WTC11 (cell line): ENCODE results near the gene PTPRJ. TPM values are rescaled to one million over a fixed set of nuclear protein-coding genes. Genes with fewer than 3 reads are reported as not detected.

ENCODE experiments used
- ATAC-seq: fragments of 200-7000 bp; cut with Tn5 transposase; 2 replicates; pipeline ENCODE4 v1.10.0; 2021; ENCODE audit warnings: mild to moderate bottlenecking, moderate library complexity
- CTCF ChIA-PET: fragments of 300-600 bp; sonication (Branson Sonifier 250); formaldehyde crosslinking; loops from one replicate; lab custom pipeline; 2021; ENCODE audit warnings: antibody characterized with exemption; lab: Charles Lee
- POLR2A ChIA-PET: fragments of 350-600 bp; sonication (Branson Sonifier 250); formaldehyde crosslinking; loops from one replicate; lab custom pipeline; 2021; ENCODE audit warnings: antibody characterized with exemption; lab: Charles Lee
- DNase-seq: peaks from one replicate; pipeline ENCODE4 v3.0.0; 2021; ENCODE audit warnings: low spot score
- H3K27ac Mint-ChIP-seq: 2 replicates; pipeline ENCODE4 v1.8.0; 2021; ENCODE audit warnings: mixed read lengths
- H3K27me3 Mint-ChIP-seq: 2 replicates; pipeline ENCODE4 v1.8.0; 2021; ENCODE audit warnings: low read depth, mild to moderate bottlenecking, moderate library complexity, mixed read lengths
- H3K36me3 Mint-ChIP-seq: 2 replicates; pipeline ENCODE4 v1.8.0; 2021; ENCODE audit warnings: mixed read lengths
- H3K4me1 Mint-ChIP-seq: 2 replicates; pipeline ENCODE4 v1.8.0; 2022; ENCODE audit warnings: mixed read lengths
- H3K4me3 Mint-ChIP-seq: 2 replicates; pipeline ENCODE4 v1.8.0; 2021; ENCODE audit warnings: mild to moderate bottlenecking, moderate library complexity, mixed read lengths
- H3K9me3 Mint-ChIP-seq: 2 replicates; pipeline ENCODE4 v1.8.0; 2021; ENCODE audit warnings: mixed read lengths
- ARID4B ChIP-seq: sonication (generic); formaldehyde crosslinking; IDR thresholded peaks from 2 replicates; pipeline ENCODE4 v1.8.0; 2023; ENCODE audit warnings: missing genetic modification reagents, mild to moderate bottlenecking, borderline replicate concordance
- ATF1 ChIP-seq: sonication (generic); formaldehyde crosslinking; IDR thresholded peaks from 2 replicates; pipeline ENCODE4 v1.8.1; 2023; ENCODE audit warnings: mild to moderate bottlenecking, moderate library complexity, missing genetic modification reagents
- FOXP4 ChIP-seq: sonication (generic); formaldehyde crosslinking; IDR thresholded peaks from 2 replicates; pipeline ENCODE4 v1.8.0; 2022; ENCODE audit warnings: mild to moderate bottlenecking, missing genetic modification reagents
- GABPB1 ChIP-seq: sonication (generic); formaldehyde crosslinking; IDR thresholded peaks from 2 replicates; pipeline ENCODE4 v1.8.1; 2023; ENCODE audit warnings: mild to moderate bottlenecking, missing genetic modification reagents
- GTF2I ChIP-seq: fragments of 250-450 bp; sonication (Bioruptor Pico); conservative IDR thresholded peaks from 2 replicates; pipeline ENCODE4 v1.4.0; 2021; ENCODE audit warnings: mild to moderate bottlenecking
- MAX ChIP-seq: sonication (generic); formaldehyde crosslinking; IDR thresholded peaks from 2 replicates; pipeline ENCODE4 v1.8.0; 2022; ENCODE audit warnings: mild to moderate bottlenecking, missing genetic modification reagents
- NFYB ChIP-seq: sonication (generic); formaldehyde crosslinking; conservative IDR thresholded peaks from 2 replicates; pipeline ENCODE4 v1.8.0; 2022; ENCODE audit warnings: low read depth, missing genetic modification reagents
- TEAD1 ChIP-seq: sonication (generic); formaldehyde crosslinking; IDR thresholded peaks from 2 replicates; pipeline ENCODE4 v1.8.0; 2022; ENCODE audit warnings: mild to moderate bottlenecking, missing genetic modification reagents
- TEAD4 ChIP-seq: sonication (generic); formaldehyde crosslinking; IDR thresholded peaks from 2 replicates; pipeline ENCODE4 v1.8.0; 2022; ENCODE audit warnings: mild to moderate bottlenecking, missing genetic modification reagents
- TP53 ChIP-seq: sonication (generic); formaldehyde crosslinking; IDR thresholded peaks from 2 replicates; pipeline ENCODE4 v1.8.1; 2023; ENCODE audit warnings: mild to moderate bottlenecking, missing genetic modification reagents
- total RNA-seq: library from RNA; stranded (reverse); gene quantifications from 3 replicates; pipeline ENCODE4 v1.2.3, GENCODE V29; 2021
- TF ChIP-seq, protein P1 (sequence below): sonication (generic); formaldehyde crosslinking; IDR thresholded peaks from 2 replicates; pipeline ENCODE4 v1.8.1; 2023; ENCODE audit warnings: mild to moderate bottlenecking, missing genetic modification reagents
- TF ChIP-seq, protein P2 (sequence below): sonication (generic); formaldehyde crosslinking; IDR thresholded peaks from 2 replicates; pipeline ENCODE4 v1.8.1; 2022; ENCODE audit warnings: missing genetic modification reagents, borderline replicate concordance
- TF ChIP-seq, protein P3 (sequence below): sonication (generic); formaldehyde crosslinking; IDR thresholded peaks from 2 replicates; pipeline ENCODE4 v1.8.1; 2023; ENCODE audit warnings: mild to moderate bottlenecking, missing genetic modification reagents, borderline replicate concordance

PTPRJ gene
- total RNA-seq, 1 experiment from 2014 or later, result 19.5 TPM

DNA sequence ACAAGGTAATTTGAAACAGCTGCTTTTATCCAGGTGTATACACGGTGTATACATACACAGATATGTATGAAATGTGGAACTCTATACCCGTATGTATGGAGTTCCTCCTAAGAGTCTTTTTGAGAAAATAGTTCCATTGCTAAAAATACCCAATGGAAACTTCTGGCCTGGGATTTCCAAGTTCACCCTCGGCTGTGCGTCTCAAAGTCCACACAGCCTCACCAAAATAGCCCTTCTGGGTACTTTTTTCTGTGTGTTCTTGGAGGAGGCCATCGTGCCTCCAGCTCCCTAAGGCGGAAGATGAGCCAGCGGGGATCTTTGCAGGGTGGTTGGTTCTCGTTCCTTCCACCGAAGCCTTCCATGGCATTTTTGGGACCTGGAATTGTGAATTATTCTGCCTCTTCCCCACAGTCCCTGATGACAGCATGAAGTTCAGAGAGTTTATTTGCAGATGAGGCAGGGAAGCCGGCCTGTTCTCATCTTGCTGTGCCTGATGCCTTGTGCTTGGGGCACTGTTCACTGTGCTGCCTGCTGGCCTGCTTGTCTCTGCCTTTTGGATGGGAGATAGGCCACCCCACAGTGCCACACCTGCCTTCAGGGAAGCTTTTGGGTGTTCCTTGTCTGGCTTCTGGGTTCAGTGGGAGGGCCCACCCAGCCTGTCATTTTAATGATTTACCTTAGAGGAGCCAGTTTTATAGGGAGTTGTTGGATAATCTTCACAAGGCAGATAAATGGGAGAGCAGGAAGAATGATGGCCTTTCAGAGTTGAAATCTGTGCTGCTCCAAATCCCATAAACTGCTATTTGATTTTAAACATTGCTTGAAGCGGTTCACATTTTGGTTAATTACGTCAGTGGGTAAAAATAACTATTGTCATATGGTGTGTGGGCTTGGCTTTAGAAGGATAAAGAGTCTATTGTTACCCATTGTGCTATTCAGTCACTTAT is 123.5 kb downstream of the PTPRJ start (continued):
- TF ChIP-seq, protein P1, sequence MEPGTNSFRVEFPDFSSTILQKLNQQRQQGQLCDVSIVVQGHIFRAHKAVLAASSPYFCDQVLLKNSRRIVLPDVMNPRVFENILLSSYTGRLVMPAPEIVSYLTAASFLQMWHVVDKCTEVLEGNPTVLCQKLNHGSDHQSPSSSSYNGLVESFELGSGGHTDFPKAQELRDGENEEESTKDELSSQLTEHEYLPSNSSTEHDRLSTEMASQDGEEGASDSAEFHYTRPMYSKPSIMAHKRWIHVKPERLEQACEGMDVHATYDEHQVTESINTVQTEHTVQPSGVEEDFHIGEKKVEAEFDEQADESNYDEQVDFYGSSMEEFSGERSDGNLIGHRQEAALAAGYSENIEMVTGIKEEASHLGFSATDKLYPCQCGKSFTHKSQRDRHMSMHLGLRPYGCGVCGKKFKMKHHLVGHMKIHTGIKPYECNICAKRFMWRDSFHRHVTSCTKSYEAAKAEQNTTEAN (CRISPR knock-in tag), result no peak

- Mint-ChIP-seq H3K36me3 (no peaks in the 10 kb centered on the region), H3K9me3 (no peaks in the 10 kb centered on the region), H3K4me1 (peaks cover 28% of the 10 kb centered on the region), H3K4me3 (no peak overlapping the region), H3K27me3 (no peaks in the 10 kb centered on the region), H3K27ac (no peak overlapping the region)
- ChIA-PET POLR2A (interaction anchor here (0.8 kb wide), 1 partner anchor 183 kb away, joined by 3 read pairs; no protein-coding TSS in a partner anchor), CTCF (interaction anchor here (0.7 to 1.3 kb wide), 2 partner anchors 144 to 170 kb away, joined by 3 to 5 read pairs; no protein-coding TSS in a partner anchor)
- no peak for DNase-seq
- ATAC-seq, result no peak
- no peak for TF ChIP-seq FOXP4 (CRISPR knock-in tag)
- no peak for TF ChIP-seq MAX (CRISPR knock-in tag)
- TF ChIP-seq, protein P2, sequence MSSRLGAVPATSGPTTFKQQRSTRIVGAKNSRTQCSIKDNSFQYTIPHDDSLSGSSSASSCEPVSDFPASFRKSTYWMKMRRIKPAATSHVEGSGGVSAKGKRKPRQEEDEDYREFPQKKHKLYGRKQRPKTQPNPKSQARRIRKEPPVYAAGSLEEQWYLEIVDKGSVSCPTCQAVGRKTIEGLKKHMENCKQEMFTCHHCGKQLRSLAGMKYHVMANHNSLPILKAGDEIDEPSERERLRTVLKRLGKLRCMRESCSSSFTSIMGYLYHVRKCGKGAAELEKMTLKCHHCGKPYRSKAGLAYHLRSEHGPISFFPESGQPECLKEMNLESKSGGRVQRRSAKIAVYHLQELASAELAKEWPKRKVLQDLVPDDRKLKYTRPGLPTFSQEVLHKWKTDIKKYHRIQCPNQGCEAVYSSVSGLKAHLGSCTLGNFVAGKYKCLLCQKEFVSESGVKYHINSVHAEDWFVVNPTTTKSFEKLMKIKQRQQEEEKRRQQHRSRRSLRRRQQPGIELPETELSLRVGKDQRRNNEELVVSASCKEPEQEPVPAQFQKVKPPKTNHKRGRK (CRISPR knock-in tag), result no peak
- TF ChIP-seq, protein P1 (CRISPR knock-in tag), result no peak
- TF ChIP-seq, protein P3, sequence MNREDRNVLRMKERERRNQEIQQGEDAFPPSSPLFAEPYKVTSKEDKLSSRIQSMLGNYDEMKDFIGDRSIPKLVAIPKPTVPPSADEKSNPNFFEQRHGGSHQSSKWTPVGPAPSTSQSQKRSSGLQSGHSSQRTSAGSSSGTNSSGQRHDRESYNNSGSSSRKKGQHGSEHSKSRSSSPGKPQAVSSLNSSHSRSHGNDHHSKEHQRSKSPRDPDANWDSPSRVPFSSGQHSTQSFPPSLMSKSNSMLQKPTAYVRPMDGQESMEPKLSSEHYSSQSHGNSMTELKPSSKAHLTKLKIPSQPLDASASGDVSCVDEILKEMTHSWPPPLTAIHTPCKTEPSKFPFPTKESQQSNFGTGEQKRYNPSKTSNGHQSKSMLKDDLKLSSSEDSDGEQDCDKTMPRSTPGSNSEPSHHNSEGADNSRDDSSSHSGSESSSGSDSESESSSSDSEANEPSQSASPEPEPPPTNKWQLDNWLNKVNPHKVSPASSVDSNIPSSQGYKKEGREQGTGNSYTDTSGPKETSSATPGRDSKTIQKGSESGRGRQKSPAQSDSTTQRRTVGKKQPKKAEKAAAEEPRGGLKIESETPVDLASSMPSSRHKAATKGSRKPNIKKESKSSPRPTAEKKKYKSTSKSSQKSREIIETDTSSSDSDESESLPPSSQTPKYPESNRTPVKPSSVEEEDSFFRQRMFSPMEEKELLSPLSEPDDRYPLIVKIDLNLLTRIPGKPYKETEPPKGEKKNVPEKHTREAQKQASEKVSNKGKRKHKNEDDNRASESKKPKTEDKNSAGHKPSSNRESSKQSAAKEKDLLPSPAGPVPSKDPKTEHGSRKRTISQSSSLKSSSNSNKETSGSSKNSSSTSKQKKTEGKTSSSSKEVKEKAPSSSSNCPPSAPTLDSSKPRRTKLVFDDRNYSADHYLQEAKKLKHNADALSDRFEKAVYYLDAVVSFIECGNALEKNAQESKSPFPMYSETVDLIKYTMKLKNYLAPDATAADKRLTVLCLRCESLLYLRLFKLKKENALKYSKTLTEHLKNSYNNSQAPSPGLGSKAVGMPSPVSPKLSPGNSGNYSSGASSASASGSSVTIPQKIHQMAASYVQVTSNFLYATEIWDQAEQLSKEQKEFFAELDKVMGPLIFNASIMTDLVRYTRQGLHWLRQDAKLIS, result no peak
- no peak for TF ChIP-seq ATF1 (CRISPR knock-in tag)
- TF ChIP-seq GABPB1 (CRISPR knock-in tag), result no peak
- no peak for TF ChIP-seq NFYB (CRISPR knock-in tag)
- no peak for TF ChIP-seq ARID4B (CRISPR knock-in tag)
- no peak for TF ChIP-seq GTF2I
- TF ChIP-seq TEAD4 (CRISPR knock-in tag), result no peak
- no peak for TF ChIP-seq TEAD1 (CRISPR knock-in tag)
- no peak for TF ChIP-seq TP53 (CRISPR knock-in tag)
Measured at GRCh38 chr11:48104568-48104924, 124.2 kb downstream of the PTPRJ start.
